Naive thymus-derived CD8-positive, alpha-beta T cell (primary cell): ENCODE data around the gene RAI14. TPM values are rescaled to one million over a fixed set of nuclear protein-coding genes. Genes with fewer than 3 reads are reported as not detected.

ENCODE experiments used
- ATAC-seq, 2 donors: fragments of 150-1000 bp; cut with Tn5 transposase in 1 of 2; sonication (Bioruptor Pico), chemical (Tn5 transposase) in 1 of 2; 1 replicate in 1 of 2; 2 replicates in 1 of 2; pipeline ENCODE4 v1.10.0; 2021; ENCODE audit warnings: mild to moderate bottlenecking in 2 of 2, moderate library complexity in 2 of 2
- POLR2A ChIA-PET: fragments of 350-600 bp; sonication (Branson Sonifier 250); formaldehyde crosslinking; loops from one replicate; lab custom pipeline; 2021; ENCODE audit warnings: antibody characterized with exemption; lab: Charles Lee
- DNase-seq, 10 donors: peaks; one replicate each; pipeline versions ENCODE4 v3.0.0 to v3.0.0-alpha.2; 2020 to 2022
- H3K27ac Mint-ChIP-seq, 10 donors: one replicate each; pipeline ENCODE4 v1.8.0; 2020 to 2022; ENCODE audit warnings: mild to moderate bottlenecking in 10 of 10, mixed read lengths in 10 of 10, moderate library complexity in 4 of 10, inconsistent platforms in 1 of 10
- H3K27me3 Mint-ChIP-seq, 5 donors: one replicate each; pipeline ENCODE4 v1.8.0; 2021 to 2022; ENCODE audit warnings: mixed read lengths in 5 of 5
- H3K36me3 Mint-ChIP-seq, 3 donors: one replicate each; pipeline ENCODE4 v1.8.0; 2020 to 2022; ENCODE audit warnings: mixed read lengths in 3 of 3, mild to moderate bottlenecking in 2 of 3, inconsistent platforms in 1 of 3
- H3K4me1 Mint-ChIP-seq, 4 donors: one replicate each; pipeline ENCODE4 v1.8.0; 2021 to 2022; ENCODE audit warnings: mixed read lengths in 4 of 4
- H3K4me3 Mint-ChIP-seq, 10 donors: one replicate each; pipeline ENCODE4 v1.8.0; 2020 to 2022; ENCODE audit warnings: mild to moderate bottlenecking in 10 of 10, mixed read lengths in 10 of 10, moderate library complexity in 6 of 10, inconsistent platforms in 1 of 10
- H3K9me3 Mint-ChIP-seq, 9 donors: one replicate each; pipeline ENCODE4 v1.8.0; 2020 to 2022; ENCODE audit warnings: mixed read lengths in 9 of 9, mild to moderate bottlenecking in 3 of 9, inconsistent platforms in 1 of 9, moderate library complexity in 1 of 9
- polyA plus RNA-seq, 3 donors: library from polyadenylated mRNA; unstranded; fragments of 300-500 nt; fragmentation: Illumina TruSeq; gene quantifications; one replicate each; pipeline ENCODE4 v1.2.3, GENCODE V29; 2021
- total RNA-seq, 8 experiments: library from RNA in 2 of 8; stranded (reverse) in 2 of 8; gene quantifications; one replicate each; pipeline ENCODE4 v1.2.3 and lab custom pipeline; 2021 to 2026

The RAI14 gene
- total and polyA plus RNA-seq, 5 experiments from 2014 or later: not detected

DNA sequence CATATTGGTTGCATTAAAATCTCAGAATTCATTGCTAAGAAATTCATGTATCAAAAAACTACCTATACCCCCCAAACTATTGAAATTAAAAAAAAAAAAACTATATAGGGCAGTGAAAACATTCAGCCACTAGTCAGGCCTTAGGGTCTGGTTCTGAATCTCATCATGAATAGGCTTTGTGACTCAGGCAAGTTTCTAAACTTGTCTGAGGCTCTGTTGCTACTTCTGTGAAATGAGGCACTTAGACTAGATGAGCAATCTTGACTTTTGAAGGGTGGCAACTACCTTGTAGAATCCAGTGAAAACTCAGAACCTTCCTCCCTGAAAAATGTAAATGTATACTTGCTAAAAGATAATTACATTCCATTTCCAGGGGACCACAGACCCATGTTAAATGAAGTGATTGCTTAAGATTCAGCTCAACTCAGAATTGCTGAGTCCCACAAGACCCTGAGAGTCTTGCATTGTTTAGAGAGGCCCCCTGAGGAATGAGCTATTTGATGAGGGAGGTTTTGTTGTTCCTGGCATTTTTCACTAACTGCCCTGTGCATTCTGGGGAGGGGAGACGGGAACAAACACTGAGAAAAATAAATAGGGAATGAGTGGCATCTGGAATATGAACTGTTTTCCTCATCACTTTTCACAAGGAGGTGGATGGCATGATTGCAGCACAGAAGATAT is 29.5 kb downstream of the RAI14 start:
- no peaks in the 10 kb centered on the region for H3K4me1 Mint-ChIP-seq
- H3K27ac Mint-ChIP-seq: no peak overlapping the region
- DNase-seq (no peak), ATAC-seq (no peak)
- H3K4me3 Mint-ChIP-seq: no peak overlapping the region
- POLR2A ChIA-PET: no interaction called here
- H3K27me3 Mint-ChIP-seq: peaks cover 0 to 11% (median 6%) of the 10 kb centered on the region in 5 donors
- no peaks in the 10 kb centered on the region for H3K9me3 Mint-ChIP-seq
- H3K36me3 Mint-ChIP-seq: no peaks in the 10 kb centered on the region

DNA sequence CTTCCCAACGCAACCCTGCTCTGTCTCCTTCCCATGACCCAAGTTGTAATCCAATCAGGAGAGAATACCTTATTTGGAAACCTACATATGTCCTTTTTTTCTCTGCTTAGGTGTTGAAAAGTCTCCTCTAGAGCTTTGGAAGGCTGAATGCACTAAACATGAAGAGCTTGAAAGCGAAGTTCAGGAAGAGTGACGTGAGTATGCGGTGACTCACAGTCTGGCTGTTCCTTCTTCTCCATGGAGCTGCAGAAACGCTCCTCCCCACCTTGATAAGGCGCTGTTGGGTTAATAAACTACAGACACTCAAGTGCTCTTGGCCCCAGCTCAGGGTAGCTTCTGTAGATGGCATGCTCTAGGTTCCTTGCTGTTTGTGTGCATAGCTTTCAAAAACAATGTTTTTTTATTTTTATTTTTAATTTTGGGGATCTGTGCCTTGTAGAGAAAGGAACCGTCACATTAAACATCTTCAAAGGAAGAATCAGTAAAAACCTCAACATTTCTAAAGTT is 30.7 kb downstream of the RAI14 start:
- H3K27ac Mint-ChIP-seq: no peak overlapping the region
- H3K4me3 Mint-ChIP-seq: no peak overlapping the region
- no peak for ATAC-seq
- peaks cover 0 to 7% (median 6%) of the 10 kb centered on the region in 5 donors for H3K27me3 Mint-ChIP-seq
- no peaks in the 10 kb centered on the region for H3K36me3 Mint-ChIP-seq
- POLR2A ChIA-PET: no interaction called here
- no peaks in the 10 kb centered on the region for H3K4me1 Mint-ChIP-seq
- no peak for DNase-seq
- no peaks in the 10 kb centered on the region for H3K9me3 Mint-ChIP-seq

DNA sequence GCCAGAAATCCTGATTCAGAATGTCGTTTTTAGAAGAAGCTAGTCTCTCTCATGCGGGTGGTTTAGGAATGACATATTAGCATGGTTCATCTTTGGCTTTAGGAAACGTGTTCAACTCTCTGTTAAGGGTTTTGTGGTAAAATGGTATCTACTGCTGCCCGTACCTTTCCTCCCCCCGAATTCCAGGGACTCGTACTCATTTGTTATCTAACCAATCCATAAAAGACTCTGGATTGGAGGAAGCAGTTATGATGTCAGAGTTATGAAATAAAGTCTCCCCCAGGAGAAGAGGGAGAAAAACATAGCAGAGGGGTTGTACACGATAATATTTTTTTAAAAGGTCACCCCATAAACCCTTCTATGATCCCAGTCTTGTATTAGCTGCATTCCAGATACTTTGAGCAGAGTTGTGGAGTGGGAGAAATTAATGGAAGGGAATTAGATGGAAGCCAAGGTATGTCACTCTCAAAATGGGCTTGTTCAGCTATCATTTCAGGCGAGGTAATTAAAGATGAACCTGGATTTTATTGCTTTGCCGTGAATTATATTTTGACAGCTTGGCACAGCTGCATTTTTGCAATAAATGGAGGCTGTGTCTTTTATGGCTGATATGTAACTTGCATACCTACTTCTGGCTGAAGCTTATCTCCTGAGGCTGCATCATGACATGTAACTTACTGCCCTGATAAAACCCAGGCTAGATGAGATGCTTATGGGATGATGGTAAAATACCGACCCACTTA is 31.3 kb downstream of the RAI14 start:
- Mint-ChIP-seq H3K4me3 (no peak overlapping the region), H3K27me3 (peaks cover 0 to 7% (median 6%) of the 10 kb centered on the region in 5 donors), H3K27ac (no peak overlapping the region), H3K4me1 (no peaks in the 10 kb centered on the region), H3K9me3 (no peaks in the 10 kb centered on the region), H3K36me3 (no peaks in the 10 kb centered on the region)
- no peak for DNase-seq
- no peak for ATAC-seq
- POLR2A ChIA-PET: no interaction called here

DNA sequence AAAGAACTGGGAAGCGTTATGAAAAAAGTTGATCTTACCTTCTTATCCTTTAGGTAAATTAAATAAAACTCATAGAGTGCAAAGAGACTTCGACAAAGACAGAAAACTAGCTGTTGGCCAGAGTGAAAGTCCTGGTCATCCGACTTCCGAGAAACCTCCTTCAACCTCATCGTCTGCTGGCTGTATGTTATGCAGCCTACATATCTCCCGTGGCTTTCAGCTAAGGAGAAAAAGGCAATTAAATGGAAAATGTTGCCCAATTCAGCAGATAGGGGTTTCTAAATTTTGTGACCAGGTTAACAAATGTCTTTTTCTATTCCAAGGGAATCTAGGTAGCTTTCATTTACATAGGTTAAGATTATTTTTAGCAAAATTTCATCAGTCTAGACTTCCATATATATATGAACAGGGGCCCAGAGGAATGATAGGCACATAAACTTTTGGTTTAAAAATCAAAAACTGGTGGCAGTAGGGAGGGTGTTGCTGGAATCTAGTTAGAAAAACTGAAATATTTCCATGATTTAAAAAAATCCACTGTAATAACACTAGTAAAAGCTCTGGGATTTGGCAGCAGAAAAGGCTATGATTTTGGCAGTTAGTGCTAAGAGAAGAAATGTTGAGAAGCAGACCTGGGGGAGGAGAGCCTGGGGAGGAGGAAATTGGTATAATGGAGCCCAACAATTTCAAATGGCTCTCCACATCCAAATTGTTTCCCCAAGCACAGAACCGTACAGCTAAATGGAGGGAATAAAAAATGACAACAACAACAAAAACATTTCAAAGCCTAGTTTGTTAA is 32.1 kb downstream of the RAI14 start:
- POLR2A ChIA-PET: no interaction called here
- Mint-ChIP-seq H3K36me3 (no peaks in the 10 kb centered on the region), H3K27ac (no peak overlapping the region), H3K4me1 (no peaks in the 10 kb centered on the region), H3K4me3 (no peak overlapping the region), H3K27me3 (peaks cover 0 to 7% (median 1%) of the 10 kb centered on the region in 5 donors), H3K9me3 (no peaks in the 10 kb centered on the region)
- DNase-seq (no peak), ATAC-seq (no peak)

- no peak for ATAC-seq
- no peak overlapping the region for H3K4me3 Mint-ChIP-seq
- POLR2A ChIA-PET: no interaction called here
- H3K36me3 Mint-ChIP-seq: no peaks in the 10 kb centered on the region
- peaks cover 6 to 13% (median 12%) of the 10 kb centered on the region in 4 donors for H3K4me1 Mint-ChIP-seq
- no peaks in the 10 kb centered on the region for H3K9me3 Mint-ChIP-seq
- DNase-seq: no peak
- H3K27me3 Mint-ChIP-seq: peaks cover 0 to 7% (median 0%) of the 10 kb centered on the region in 5 donors
- H3K27ac Mint-ChIP-seq: no peak overlapping the region
Observed at GRCh38 chr5:34690301-34690700, 34.2 kb downstream of the RAI14 start.

- DNase-seq (no peak), ATAC-seq (no peak)
- no peak overlapping the region for H3K4me3 Mint-ChIP-seq
- no peak overlapping the region for H3K27ac Mint-ChIP-seq
- no peaks in the 10 kb centered on the region for H3K9me3 Mint-ChIP-seq
- H3K27me3 Mint-ChIP-seq: peaks cover 0 to 5% (median 0%) of the 10 kb centered on the region in 5 donors
- no peaks in the 10 kb centered on the region for H3K36me3 Mint-ChIP-seq
- POLR2A ChIA-PET: no interaction called here
- peaks cover 6 to 18% (median 15%) of the 10 kb centered on the region in 4 donors for H3K4me1 Mint-ChIP-seq
Observed at GRCh38 chr5:34690898-34691297, 34.8 kb downstream of the RAI14 start.

DNA sequence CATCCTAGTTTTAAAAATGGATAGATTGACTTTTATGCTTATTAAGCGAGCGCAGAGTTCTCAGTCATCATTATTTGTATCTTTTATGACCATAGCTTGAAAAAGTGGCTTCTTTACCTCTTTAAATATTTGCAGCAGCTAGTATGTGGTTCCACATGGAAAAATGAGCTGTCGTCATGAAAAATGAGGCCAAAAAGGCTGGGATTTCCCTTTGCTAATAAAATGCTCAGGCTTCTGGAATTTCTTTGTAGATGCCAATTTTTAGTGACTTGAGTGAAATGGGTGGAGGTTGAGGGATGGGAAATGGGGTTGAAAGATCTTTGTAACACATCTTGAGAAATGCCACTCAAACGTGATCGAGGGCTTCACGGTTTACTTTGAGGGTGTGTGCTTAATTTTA is 35.2 kb downstream of the RAI14 start:
- Mint-ChIP-seq H3K9me3 (no peaks in the 10 kb centered on the region), H3K27me3 (peaks cover 0 to 4% (median 0%) of the 10 kb centered on the region in 5 donors), H3K27ac (no peak overlapping the region), H3K4me3 (no peak overlapping the region), H3K4me1 (peaks cover 6 to 19% (median 15%) of the 10 kb centered on the region in 4 donors), H3K36me3 (no peaks in the 10 kb centered on the region)
- DNase-seq: no peak
- no peak for ATAC-seq
- POLR2A ChIA-PET: no interaction called here

DNA sequence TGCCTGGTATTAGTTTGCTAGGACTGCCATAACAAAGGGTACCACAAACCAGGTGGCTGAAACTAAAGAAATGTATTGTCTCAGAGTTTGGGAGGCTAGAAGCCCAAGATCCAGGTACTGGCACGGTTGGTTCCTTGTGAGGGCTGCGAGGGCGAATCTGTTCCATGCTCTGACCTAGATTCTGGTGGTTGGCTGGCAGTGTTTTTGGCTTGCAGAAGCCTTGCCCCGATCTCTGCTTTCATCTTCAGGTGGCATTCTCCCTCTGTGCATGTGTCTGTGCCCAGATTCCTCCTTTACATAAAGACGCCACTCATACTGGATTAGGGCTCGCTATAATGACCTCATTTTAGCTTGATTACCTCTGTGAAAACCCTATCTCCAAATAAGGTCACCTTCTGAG is 36.7 kb downstream of the RAI14 start:
- H3K4me3 Mint-ChIP-seq: no peak overlapping the region
- ATAC-seq: no peak
- H3K9me3 Mint-ChIP-seq: no peaks in the 10 kb centered on the region
- POLR2A ChIA-PET: no interaction called here
- no peaks in the 10 kb centered on the region for H3K36me3 Mint-ChIP-seq
- peaks cover 0 to 4% (median 0%) of the 10 kb centered on the region in 5 donors for H3K27me3 Mint-ChIP-seq
- H3K4me1 Mint-ChIP-seq: peaks cover 6 to 19% (median 15%) of the 10 kb centered on the region in 4 donors
- no peak for DNase-seq
- no peak overlapping the region for H3K27ac Mint-ChIP-seq

DNA sequence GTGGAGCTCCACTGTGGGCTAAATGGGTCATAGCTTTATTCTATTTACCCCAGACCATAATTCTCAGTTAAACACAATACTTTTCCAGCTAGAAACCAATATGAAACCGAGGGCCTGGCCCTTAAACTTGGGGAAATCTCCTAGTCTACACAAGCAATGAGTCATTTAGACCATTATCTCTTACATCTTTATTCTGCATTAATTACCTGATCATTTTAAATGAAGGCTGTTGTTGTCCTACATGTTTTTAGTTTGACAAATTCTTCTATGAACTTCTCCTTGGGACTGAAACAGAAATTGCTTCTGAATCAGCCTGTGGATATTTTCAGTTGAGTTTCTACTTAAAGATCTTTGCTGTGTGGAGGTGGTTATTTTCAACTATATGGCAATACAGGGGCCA is 37.9 kb downstream of the RAI14 start:
- peaks cover 6 to 19% (median 15%) of the 10 kb centered on the region in 4 donors for H3K4me1 Mint-ChIP-seq
- POLR2A ChIA-PET: no interaction called here
- ATAC-seq: no peak
- no peaks in the 10 kb centered on the region for H3K27me3 Mint-ChIP-seq
- no peaks in the 10 kb centered on the region for H3K36me3 Mint-ChIP-seq
- DNase-seq: no peak
- no peaks in the 10 kb centered on the region for H3K9me3 Mint-ChIP-seq
- no peak overlapping the region for H3K27ac Mint-ChIP-seq
- no peak overlapping the region for H3K4me3 Mint-ChIP-seq

- Mint-ChIP-seq H3K27ac (peak overlapping the region in 3 of 10 donors; percentile 21 to 47 (median 42)), H3K4me1 (peaks cover 6 to 19% (median 15%) of the 10 kb centered on the region in 4 donors), H3K36me3 (no peaks in the 10 kb centered on the region), H3K27me3 (no peaks in the 10 kb centered on the region), H3K4me3 (peak overlapping the region in 3 of 10 donors; percentile 3 to 33 (median 7)), H3K9me3 (no peaks in the 10 kb centered on the region)
- ATAC-seq (no peak), DNase-seq (no peak)
- POLR2A ChIA-PET: interaction anchor here (0.6 kb wide), 1 partner anchor 32 kb away, joined by 4 read pairs; no protein-coding TSS in a partner anchor
Observed at GRCh38 chr5:34694685-34695084, 38.6 kb downstream of the RAI14 start.

DNA sequence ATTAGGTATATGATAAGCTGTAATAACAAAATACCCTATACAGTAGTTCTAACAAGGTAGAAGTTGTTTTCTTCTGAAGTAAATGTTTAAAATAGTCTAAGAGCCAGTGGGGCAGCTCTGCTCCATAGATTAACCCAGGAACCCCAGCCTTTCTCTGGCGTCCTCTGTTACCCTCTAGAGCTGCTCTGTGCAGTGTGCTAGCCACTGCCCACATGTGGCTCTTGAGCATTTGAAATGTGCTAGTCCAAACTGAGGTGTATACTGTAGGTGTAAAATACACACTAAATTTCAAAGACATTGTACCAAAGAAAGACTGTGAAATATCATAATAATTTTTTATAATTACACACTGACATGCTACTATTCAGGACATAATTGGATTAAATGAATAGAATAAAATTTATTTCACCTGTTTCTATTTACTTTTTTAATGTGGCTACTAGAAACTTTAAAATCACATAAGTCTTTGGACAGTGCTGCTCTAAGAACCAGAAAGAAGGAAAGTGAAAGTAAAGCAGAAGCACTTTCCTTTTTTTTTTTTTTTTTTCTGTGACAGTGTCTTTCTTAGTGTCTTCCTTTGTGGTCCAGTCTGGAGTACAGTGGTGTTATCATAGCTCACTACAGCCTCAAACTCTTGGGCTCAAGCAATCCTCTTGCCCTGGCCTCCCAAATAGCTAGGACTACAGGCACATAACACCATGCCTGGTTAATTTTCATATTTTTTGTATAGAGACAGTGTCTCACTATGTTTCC is 39.3 kb downstream of the RAI14 start:
- Mint-ChIP-seq H3K4me3 (peak overlapping the region in 3 of 10 donors; percentile 33 to 66 (median 47)), H3K27ac (peak overlapping the region in 2 of 10 donors; percentile 14 to 47), H3K4me1 (peaks cover 6 to 19% (median 15%) of the 10 kb centered on the region in 4 donors), H3K9me3 (no peaks in the 10 kb centered on the region), H3K27me3 (no peaks in the 10 kb centered on the region), H3K36me3 (no peaks in the 10 kb centered on the region)
- ATAC-seq (peak in 1 of 2 donors; percentile 39), DNase-seq (peak in 2 of 10 donors; percentile 1)
- POLR2A ChIA-PET: interaction anchor here (0.6 kb wide), 1 partner anchor 33 kb away, joined by 4 read pairs; no protein-coding TSS in a partner anchor
